ENCODE results near the gene LTBP1. TPM values are rescaled to one million over a fixed set of nuclear protein-coding genes. Genes with fewer than 3 reads are reported as not detected.

LTBP1 gene
- total RNA-seq, 2 experiments from 2014 or later, result 61.1 to 82.6 TPM

DNA sequence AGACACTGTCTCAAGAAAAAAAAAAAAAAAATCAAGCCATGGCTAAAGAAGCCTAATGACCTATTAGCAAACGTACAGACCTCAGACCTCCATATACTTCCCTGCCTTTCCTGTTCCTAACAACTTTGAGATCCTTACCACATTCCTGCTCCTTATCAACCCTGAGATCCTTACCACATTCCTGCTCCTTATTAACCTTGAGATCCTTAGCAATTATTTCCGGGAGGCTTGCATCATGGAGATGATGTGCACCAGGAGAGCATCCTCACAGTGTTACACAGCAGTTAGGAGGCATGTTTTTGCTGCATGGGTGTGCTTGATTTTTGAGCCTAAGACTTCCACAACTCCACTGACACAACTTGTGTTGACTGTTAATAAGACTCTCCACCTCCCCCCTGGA is 475.1 kb downstream of the LTBP1 start:
- Histone ChIP-seq H3K4me3 (ENCODE audit: low read depth, low read length, poor library complexity, severe bottlenecking) (no peak overlapping the region), H3K4me1 (ENCODE audit: insufficient read depth, low read length, poor library complexity, severe bottlenecking) (no peaks in the 10 kb centered on the region), H2AFZ (ENCODE audit: low read length) (no peak overlapping the region), H4K20me1 (ENCODE audit: insufficient read depth, low read length) (no peaks in the 10 kb centered on the region), H3K36me3 (ENCODE audit: insufficient read depth, low read length) (no peaks in the 10 kb centered on the region), H3K4me2 (ENCODE audit: low read length) (no peak overlapping the region), H3K27ac (ENCODE audit: low read depth, low read length, poor library complexity, severe bottlenecking) (no peak overlapping the region), H3K9me3 (ENCODE audit: low read length) (no peaks in the 10 kb centered on the region), H3K79me2 (ENCODE audit: insufficient read depth, low read depth, low read length) (no peaks in the 10 kb centered on the region), H3K9me2 (ENCODE audit: insufficient read depth, low read length) (no peaks in the 10 kb centered on the region)
- TF ChIP-seq EZH2phosphoT487 (IDR thresholded peaks at IDR 0.05; ENCODE audit: borderline replicate concordance, low read depth, low read length), result no peak
- no peak for TF ChIP-seq CTCF (conservative IDR thresholded peaks at IDR 0.05; ENCODE audit: low read length)
- intact Hi-C loops (cut with micrococcal nuclease; ENCODE audit: unreplicated experiment), result no loop called here
- no TSS peak for BruUV-seq (replicated peaks)
- POLR2A ChIA-PET, result no interaction called here
- no peak for DNase-seq (ENCODE audit: low spot score)
- CTCF ChIA-PET (ENCODE audit: unreplicated experiment), result interaction anchor here (0.5 kb wide), 1 partner anchor 699 kb away, joined by 4 read pairs; no protein-coding TSS in a partner anchor

DNA sequence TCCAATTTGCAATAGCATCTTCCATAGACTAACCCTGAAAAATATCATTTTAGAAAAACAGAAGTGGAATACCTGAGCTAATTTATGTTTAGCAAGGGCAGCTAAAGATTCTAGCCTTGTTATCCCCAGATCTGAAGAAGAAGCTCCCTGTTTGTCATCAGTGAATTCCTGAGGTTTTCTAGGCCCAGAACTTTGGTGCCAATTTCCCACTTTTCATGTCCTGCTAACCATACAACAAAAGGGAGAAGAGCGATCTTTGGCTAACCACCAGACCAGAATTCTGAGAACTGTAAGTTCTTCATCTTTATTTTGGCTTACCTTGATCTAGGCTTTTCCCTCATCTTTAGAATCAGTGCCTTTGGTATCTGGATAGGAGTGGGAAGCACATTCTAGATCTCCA is 478.4 kb downstream of the LTBP1 start:
- Histone ChIP-seq H3K4me1 (ENCODE audit: insufficient read depth, low read length, poor library complexity, severe bottlenecking) (no peaks in the 10 kb centered on the region), H3K9me3 (ENCODE audit: low read length) (no peaks in the 10 kb centered on the region), H2AFZ (ENCODE audit: low read length) (no peak overlapping the region), H3K27ac (ENCODE audit: low read depth, low read length, poor library complexity, severe bottlenecking) (no peak overlapping the region), H4K20me1 (ENCODE audit: insufficient read depth, low read length) (no peaks in the 10 kb centered on the region), H3K4me3 (ENCODE audit: low read depth, low read length, poor library complexity, severe bottlenecking) (no peak overlapping the region), H3K9me2 (ENCODE audit: insufficient read depth, low read length) (no peaks in the 10 kb centered on the region), H3K4me2 (ENCODE audit: low read length) (no peak overlapping the region), H3K79me2 (ENCODE audit: insufficient read depth, low read depth, low read length) (no peaks in the 10 kb centered on the region), H3K36me3 (ENCODE audit: insufficient read depth, low read length) (no peaks in the 10 kb centered on the region)
- intact Hi-C loops (cut with micrococcal nuclease; ENCODE audit: unreplicated experiment), result no loop called here
- DNase-seq (ENCODE audit: low spot score), result no peak
- ChIA-PET CTCF (ENCODE audit: unreplicated experiment) (no interaction called here), POLR2A (interaction anchor here (0.6 kb wide), 1 partner anchor 211 kb away, joined by 3 read pairs; no protein-coding TSS in a partner anchor)
- TF ChIP-seq CTCF (conservative IDR thresholded peaks at IDR 0.05; ENCODE audit: low read length), result no peak
- no peak for TF ChIP-seq EZH2phosphoT487 (IDR thresholded peaks at IDR 0.05; ENCODE audit: borderline replicate concordance, low read depth, low read length)
- BruUV-seq (replicated peaks), result no TSS peak

GRCh38 chr2:33425586-33426031 is 478.9 kb downstream of the LTBP1 start:
- CTCF ChIA-PET (ENCODE audit: unreplicated experiment), result no interaction called here
- intact Hi-C loops (cut with micrococcal nuclease; ENCODE audit: unreplicated experiment), result no loop called here
- no peaks in the 10 kb centered on the region for H3K9me2 ChIP-seq (ENCODE audit: insufficient read depth, low read length)
- TF ChIP-seq EZH2phosphoT487 (IDR thresholded peaks at IDR 0.05; ENCODE audit: borderline replicate concordance, low read depth, low read length) (no peak), CTCF (conservative IDR thresholded peaks at IDR 0.05; ENCODE audit: low read length) (no peak)
- H3K36me3 ChIP-seq (ENCODE audit: insufficient read depth, low read length), result no peaks in the 10 kb centered on the region
- H4K20me1 ChIP-seq (ENCODE audit: insufficient read depth, low read length), result no peaks in the 10 kb centered on the region
- no peaks in the 10 kb centered on the region for H3K79me2 ChIP-seq (ENCODE audit: insufficient read depth, low read depth, low read length)
- DNase-seq (ENCODE audit: low spot score), result no peak
- H2AFZ ChIP-seq (ENCODE audit: low read length), result no peak overlapping the region
- no peak overlapping the region for H3K4me2 ChIP-seq (ENCODE audit: low read length)
- POLR2A ChIA-PET, result no interaction called here
- H3K27ac ChIP-seq (ENCODE audit: low read depth, low read length, poor library complexity, severe bottlenecking), result no peak overlapping the region
- H3K4me3 ChIP-seq (ENCODE audit: low read depth, low read length, poor library complexity, severe bottlenecking), result no peak overlapping the region
- no peaks in the 10 kb centered on the region for H3K9me3 ChIP-seq (ENCODE audit: low read length)
- no peaks in the 10 kb centered on the region for H3K4me1 ChIP-seq (ENCODE audit: insufficient read depth, low read length, poor library complexity, severe bottlenecking)
- no TSS peak for BruUV-seq (replicated peaks)
